Measurements from ENCODE around the gene HNRNPA3.
"Not testable (repeated sequence)": the region's sequence is repeated elsewhere in the genome, so short reads cannot be mapped to it uniquely, and the experiment has no call there.

The HNRNPA3 gene

GRCh38 chr2:177234267-177234666 is 21.7 kb downstream of the HNRNPA3 start:
- no peak for DNase-seq

DNA sequence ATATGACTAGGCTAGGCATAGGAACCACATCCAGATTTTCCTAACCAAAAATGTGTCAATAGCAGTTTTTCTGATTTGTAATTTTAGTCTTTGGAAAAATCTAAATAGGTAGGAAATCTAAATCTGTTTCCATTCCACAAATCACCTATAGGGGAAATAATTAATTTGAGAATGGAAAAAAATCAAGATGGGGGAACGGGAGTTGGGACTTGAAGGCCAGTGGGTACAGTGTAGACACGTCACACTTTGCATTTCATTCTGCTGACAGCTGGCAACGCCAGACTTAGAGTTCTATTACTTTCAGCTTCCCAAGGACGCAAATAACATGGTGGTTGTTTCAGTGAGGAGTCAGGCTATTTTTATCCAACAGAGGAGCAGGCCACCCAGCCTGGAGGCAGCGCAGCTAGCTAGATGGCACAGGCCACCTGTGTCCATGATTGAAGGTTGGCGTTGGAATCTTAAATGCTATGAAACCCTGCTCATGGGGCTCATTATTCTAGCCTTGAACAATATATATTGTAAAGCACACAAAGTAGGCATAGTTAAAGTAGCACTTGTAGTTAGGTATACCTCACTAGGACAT is 23.4 kb downstream of the HNRNPA3 start:
- no peak for DNase-seq

- DNase-seq: no peak
Measured at GRCh38 chr2:177237932-177238331, 25.3 kb downstream of the HNRNPA3 start.

- DNase-seq: no peak
Measured at GRCh38 chr2:177239053-177239452, 26.5 kb downstream of the HNRNPA3 start.

DNA sequence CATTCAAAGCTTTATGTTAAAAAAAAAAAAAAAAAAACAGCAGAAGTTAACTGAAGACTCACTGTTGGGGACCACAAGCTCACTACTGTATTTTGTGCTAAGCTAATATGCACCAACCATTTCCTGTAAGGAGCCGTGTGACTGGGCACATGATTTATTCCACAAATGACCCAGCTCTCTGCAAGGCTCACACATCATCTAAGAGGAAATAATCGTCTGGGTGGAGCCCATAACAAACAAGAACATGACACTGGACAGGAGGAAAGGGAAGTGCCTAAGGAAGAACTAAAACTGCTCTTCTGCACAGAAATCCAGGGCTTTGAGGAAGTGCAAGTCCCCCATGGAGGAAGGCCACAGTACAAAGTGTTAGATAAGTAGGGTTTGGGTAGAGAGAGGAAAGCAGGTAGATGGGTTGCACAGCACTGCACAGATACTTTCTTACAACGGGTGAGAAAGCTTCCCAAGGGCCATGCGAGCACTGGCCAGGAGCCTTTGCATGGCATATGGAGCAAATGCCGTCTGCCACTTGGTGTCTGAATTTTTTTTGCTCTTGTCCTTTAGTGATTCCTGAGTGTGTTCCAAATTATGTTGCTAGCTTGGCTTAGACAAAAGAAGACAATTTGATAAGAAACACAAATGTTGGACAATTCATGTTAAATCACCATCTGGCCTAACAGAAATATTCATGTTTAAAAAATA is 27.5 kb downstream of the HNRNPA3 start:
- DNase-seq: no peak

DNA sequence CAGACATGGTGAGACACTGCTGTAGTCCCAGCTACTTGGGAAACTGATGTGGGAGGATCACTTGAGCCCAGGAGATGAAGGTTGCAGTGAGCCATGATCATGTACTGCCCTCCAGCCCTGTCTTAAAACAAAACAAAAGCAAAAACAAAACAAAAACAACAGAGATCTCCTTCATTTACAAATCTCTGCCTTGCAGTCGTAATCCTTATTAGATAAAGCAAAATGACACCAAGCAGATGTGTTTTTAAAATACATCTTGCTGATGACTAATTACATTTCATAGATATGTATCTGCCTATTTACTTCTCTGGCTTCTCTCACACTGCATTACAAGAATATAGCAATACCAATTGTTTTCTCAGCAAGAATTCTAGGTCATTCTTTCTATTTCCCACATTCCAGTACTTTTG is 29.1 kb downstream of the HNRNPA3 start:
- DNase-seq: no peak

DNA sequence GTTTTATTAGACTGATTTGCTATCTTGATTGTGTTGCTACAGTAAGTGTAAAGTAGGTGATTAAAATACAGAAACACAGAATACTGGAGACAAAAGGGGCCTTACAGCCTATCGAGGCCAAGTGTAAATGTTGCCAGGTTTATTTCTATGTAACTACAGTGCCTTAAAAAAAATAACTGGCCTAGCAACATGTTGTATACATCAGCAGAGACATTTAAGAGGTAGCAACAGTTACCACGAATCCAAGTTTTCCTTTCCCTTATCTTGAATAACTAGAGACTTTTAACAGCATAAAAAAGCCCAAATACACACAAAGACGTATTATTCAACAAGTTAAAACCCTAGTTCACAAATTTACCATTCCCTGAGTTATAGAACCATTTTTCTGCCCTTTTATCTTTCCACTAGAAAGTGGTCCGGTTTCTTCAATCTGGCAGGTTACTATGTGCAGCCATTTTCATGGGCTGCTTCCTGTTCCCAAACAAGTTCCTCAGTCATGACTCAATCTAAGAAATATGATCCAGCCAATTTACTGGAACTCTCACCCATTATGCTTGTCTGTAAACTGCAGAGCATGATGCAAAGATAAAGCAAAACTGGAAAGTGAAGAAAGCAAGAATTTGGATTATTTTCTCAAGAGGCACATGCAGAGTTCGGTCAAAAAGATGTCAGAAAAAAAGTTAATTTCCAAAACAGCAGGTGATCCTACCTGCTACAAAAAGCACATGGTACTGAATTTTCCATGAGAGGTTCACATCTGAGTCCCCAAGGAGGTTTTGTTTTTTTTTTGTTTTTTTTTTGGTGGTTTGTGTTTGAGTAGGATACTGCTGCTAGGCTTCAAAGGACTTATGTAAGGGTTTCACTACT is 29.8 kb downstream of the HNRNPA3 start:
- no peak for DNase-seq

- no peak for DNase-seq
Measured at GRCh38 chr2:177243073-177243472, 30.5 kb downstream of the HNRNPA3 start.

- DNase-seq: no peak
Measured at GRCh38 chr2:177243476-177243875, 30.9 kb downstream of the HNRNPA3 start.

- DNase-seq: no peak
Measured at GRCh38 chr2:177244244-177244771, 31.7 kb downstream of the HNRNPA3 start.

DNA sequence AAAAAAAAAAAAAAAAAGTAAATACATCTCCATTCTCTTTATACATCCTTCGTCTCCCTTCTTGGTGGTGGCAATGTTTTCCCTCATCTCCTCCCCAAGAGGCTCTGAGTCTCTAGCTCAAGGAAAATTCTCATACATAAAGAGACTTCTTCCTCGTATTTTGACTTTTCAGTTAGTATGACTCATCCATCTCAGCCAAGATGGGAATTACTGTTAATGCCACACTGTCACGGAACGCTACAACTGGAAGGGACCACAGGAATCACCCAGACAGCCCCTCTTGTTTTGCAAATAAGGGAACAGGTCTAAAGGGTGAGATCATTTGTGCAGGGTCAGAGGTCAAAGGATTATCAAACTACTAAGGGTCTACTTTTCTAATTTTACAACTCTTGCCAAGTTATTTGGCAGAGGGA is 32.4 kb downstream of the HNRNPA3 start:
- DNase-seq: no peak

DNA sequence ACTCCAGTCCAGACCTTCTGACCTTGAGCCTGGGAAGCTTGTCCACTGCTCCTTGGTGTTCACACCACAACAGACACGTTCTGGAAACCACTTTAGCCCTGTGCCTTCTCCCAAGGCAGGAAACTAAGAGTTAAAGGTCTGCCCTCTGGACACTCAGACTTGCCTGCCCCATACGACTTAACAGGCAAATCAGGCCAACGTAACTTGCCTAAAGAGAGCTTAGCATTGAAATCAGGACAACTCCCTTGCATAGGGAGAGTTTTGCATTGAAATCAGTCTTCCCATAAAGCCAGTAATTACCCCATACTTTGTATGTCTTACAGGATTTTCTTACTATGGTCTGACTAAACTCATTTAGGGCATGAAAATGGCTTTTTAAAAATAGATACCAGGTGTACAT is 33.4 kb downstream of the HNRNPA3 start:
- DNase-seq: no peak

DNA sequence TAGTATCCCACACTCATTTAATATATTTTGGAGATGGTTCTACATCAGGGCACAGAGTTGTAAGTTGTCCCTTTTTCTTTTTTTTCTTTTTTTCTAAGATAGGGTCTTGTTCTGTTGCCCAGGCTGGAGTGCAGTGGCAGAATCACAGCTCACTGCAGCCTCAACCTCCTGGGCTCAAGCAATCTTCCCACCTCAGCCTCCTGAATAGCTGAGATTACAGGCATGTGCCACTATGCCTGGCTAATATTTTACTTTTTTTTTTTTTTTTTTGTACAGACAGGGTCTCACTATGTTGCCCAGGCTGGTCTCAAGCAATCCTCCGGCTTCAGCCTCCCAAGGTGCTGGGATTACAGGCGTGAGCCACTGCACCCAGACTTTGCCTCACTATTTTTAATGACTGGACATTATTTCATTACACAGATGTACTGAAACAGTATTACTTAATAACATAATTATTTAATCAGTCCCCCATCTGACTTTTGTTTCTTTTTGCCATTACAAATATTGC is 34.0 kb downstream of the HNRNPA3 start:
- not testable (repeated sequence) for DNase-seq

DNA sequence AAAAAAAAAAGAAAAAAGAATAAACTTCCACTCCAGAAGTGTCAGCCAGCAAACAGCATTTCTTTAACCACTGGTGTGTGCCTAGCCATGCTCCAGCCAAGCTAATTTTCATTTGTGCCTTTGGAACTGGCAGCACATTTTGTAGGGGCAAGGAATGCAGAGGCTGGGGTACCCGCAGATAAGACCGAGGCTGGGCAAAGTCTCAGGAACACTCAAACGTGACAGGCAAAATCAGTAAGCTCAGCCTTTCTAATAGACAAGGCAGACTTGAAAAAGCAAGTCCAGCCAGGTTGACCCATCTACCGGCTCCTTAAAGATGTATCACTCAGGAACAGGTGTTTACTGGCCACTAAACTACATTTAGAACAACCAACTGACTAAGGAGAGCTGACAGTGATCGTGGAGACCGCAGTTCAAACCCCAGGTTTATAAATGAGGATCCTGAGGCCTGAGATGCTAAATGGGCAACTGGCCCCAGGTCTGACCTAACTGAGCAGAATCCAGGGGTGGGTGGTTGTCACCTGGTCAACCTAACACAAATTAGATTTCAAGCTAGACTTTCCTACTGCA is 35.2 kb downstream of the HNRNPA3 start:
- DNase-seq: no peak

DNA sequence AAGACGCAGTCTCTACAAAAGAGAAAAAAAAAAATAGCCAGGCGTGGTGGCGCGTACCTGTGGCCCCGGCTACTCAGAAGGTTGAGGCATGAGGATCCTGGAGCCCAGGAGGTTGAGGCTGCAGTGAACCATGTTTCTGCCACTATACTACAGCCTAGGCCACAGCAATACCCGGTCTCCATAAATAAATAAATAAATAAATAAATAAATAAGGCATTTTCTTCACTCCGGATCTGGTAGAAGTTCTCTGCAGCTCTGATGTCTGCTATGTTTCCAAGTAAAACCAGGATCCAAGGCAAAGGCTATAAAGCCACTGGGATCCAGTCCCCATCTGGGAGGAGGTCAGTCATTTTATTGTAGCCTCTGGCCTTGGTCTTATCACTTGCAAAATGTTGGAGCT is 36.4 kb downstream of the HNRNPA3 start:
- DNase-seq: no peak

GRCh38 chr2:177250461-177250860 is 37.9 kb downstream of the HNRNPA3 start:
- no peak for DNase-seq

GRCh38 chr2:177251165-177251542 is 38.6 kb downstream of the HNRNPA3 start:
- no peak for DNase-seq

GRCh38 chr2:177252808-177253531 is 40.4 kb downstream of the HNRNPA3 start:
- DNase-seq: no peak

GRCh38 chr2:177253704-177254103 is 41.1 kb downstream of the HNRNPA3 start:
- no peak for DNase-seq

DNA sequence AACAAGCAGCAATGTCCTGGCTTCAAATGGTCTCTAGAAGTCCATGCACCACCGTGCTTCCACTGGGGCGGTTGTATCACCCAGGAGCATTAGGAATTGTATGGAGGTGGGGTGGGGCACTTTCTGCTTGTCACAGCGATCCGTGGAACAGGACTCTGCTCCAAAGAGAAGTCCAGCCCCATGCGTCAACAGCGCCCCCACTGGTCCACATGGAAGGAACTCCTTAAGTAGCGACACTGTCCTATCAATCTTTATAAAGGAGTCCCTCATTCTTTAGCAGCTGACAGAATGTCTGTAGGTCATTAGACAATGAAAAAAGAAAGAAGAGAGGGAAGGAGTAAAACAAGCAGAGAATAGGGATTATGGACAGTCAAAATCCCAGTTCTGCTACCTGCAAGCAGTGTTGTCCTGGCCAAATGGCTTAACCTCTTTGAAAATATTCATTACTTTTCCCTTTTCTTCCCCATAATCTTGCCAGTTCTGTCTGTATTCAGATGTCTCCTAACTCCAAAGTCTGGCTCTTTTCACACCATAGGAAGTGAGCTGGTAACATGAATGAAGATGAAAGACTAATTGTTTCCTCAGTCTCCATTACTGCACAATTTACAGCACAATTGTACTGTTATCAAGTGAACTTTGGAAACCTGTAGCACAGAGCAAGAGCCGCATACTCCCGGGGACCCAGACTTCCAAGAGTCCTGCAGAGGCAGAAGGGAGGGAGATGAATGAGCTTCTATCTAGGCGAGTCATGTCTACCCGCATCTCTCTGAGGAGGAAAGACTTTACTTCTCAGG is 42.0 kb downstream of the HNRNPA3 start:
- no peak for DNase-seq

- DNase-seq: no peak
Measured at GRCh38 chr2:177255227-177255601, 42.6 kb downstream of the HNRNPA3 start.

DNA sequence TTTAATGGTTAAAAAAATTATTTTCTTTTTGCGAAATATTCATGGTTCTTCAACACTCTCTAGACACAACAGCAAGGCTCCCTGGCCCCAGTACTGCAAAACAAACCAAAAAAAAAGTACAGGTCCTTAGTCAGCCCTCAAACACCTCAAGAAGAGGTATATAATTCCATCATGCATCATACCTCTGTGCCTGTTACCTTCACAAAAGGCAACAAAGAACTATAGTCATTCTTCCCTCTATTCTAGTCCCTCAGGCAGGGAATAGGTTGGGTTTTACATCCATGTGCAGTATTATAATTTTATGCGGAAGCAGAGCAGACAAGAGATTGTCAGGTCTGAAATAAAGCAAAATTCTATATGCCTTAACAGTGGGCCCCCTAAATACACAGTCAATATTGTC is 43.4 kb downstream of the HNRNPA3 start:
- DNase-seq: no peak
